Caki2 (cell line): ENCODE measurements around the gene MND1. TPM values are rescaled to one million over a fixed set of nuclear protein-coding genes. Genes with fewer than 3 reads are reported as not detected.
"Not testable (repeated sequence)": the region's sequence is repeated elsewhere in the genome, so short reads cannot be mapped to it uniquely, and the experiment has no call there.

Source experiments
- DNase-seq: peaks from one replicate; pipeline ENCODE4 v3.0.0-alpha.2; 2015; ENCODE audit warnings: low read depth
- in situ Hi-C: cut with HindIII; loops from 2 replicates; pipeline ENCODE4 v1.10.0; 2016; ENCODE audit warnings: low sequenced_read_pairs, low pct_unique_long_range_greater_than_20kb, mixed read lengths
- total RNA-seq: library from RNA; depleted of rRNA; stranded (reverse); fragments of >200 nt; shearing (Covaris generic); gene quantifications from 2 replicates; pipeline ENCODE4 v1.2.3, GENCODE V29; 2014; ENCODE audit warnings: low replicate concordance; rRNA removed

Gene MND1
- total RNA-seq, 1 experiment from 2014 or later, result 11.2 TPM

DNA sequence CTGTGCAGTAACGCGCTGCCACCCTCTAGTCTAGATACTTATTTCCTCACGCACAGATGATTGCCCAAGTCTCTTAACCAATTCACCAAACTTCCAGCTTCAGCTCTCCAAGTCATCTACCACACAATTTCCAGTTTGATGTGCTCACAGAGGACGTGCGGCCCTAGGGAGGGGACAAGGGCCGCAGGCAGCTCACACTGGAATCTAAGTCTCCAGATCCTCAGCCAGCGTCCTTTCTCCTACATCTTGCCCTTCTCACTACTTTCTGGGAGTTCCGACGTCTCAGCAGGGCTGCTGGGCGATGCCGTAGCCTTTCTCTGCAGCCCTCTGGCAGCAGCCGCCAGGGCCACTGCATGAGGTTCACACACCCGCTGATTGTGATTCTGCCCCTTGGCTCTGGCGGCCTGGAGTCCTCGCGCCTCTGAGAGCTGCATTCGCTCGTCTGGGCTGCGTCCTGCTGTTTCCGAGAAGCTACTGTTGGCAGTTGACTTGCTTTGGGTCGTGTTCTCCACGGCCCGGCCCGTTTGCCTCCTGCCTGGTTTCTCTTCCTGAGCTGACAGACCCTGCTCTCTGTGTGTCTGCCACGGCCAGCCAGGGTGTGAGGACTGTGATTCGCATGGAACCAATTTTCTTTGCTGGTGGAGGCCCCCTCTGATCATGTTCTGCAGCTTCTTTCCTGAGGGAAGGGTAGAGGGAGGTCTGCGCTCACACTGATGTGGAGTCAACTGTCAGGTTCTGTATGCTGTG lies 107.6 kb downstream of the MND1 start:
- in situ Hi-C loops, result no loop called here

DNA sequence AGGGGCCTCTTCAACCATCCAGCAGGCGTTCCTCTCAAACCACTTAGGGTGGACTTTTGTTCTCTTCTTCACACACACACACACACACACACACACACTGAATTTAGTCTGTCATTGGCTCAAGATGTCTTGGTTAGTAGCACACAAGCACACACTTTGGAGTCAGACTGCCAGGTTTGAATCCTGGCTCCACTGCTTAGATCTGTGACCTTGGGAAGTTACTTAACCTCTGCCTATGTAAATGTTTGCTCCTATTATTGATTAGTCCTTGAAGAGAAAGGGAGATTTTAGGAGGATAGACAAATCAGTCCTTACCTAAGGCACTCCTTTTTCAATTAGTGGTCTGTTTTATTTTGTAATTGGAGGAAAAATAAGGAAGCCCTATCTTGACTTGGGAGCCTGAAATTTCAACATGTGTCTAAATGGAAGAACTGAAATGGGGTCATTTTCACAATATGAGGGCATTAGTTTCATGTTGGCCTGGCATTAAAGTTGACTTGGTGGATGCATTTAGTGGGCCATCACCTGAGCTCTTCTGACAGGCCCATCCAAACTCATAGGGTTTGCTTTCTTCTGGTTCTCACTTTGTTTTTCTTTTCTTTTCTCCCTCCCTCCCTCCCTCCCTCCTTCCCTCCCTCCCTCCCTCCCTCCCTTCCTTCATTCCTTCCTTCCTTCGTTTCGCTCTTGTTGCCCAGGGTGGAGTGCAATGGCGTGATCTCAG lies 108.3 kb downstream of the MND1 start:
- in situ Hi-C loops, result no loop called here
- DNase-seq, result no peak

More for the DNA sequence above, 107.6 kb downstream of the MND1 start:
- DNase-seq, result no peak

DNA sequence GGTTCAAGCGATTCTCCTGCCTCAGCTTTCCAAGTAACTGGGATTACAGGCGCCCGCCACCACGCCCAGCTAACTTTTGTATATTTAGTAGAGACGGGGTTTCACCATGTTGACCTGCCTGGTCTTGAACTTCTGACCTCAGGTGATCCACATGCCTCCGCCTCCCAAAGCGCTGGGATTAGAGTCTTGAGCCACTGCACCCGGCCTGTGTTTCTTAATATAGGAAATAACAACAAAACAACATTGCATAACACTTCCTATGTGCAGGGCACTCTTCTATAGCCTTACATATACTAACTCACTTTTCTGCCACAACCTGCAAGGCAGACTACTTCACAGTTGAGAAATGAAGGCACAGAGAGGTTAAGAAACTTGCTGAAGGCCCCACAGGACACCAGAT lies 108.9 kb downstream of the MND1 start:
- in situ Hi-C loops, result no loop called here
- no peak for DNase-seq

DNA sequence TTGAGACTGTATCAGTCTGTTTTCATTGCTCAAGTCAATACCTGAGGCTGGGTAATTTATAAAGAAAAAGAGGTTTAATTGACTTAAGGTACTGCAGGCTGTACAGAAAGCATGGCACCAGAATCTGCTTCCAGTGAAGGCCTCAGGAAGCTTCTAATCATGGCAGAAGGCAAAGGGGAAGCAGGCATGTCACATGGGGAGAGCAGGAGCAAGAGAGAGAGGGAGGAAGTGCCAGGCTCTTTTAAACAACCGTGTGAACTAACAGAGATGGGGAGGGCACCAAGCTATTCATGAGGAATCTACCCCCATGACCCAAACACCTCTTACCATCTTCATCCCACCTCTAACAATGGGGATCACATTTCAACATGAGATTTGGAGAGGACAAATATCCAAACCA lies 114.5 kb downstream of the MND1 start:
- in situ Hi-C loops, result no loop called here
- DNase-seq, result no peak

DNA sequence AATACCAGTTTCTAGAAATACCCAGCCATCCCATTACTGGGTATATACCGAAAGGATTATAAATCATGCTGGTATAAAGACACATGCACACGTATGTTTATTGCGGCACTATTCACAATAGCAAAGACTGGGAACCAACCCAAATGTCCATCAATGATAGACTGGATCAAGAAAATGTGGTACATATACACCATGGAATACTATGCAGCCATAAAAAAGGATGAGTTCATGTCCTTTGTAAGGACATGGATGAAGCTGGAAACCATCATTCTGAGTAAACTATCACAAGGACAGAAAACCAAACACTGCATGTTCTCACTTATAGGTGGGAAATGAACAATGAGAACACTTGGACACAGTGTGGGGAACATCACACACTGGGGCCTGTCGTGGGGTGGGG lies 117.1 kb downstream of the MND1 start:
- in situ Hi-C loops, DNase-seq: not testable (repeated sequence)

DNA sequence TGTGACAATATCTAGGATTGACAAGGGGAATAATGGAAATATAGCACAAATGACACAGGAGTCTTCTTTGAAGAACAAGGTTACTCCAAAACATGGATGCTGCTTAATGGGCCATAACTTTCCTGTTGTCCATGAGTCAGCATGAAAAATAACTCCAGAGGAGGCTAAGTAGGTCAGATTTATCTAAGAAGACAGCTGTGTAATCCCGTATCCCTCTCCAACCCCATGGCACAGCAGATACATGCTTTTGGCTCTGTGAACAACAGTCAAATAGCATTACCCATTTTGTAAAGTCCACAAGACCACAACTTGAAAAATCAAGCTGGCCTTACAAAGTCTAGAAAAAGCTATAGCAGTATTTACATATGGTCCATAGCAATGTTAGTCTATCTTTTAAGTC lies 119.6 kb downstream of the MND1 start:
- in situ Hi-C loops, result no loop called here
- peak; percentile 62 for DNase-seq

Other genes with a start within 250 kb of the MND1 start
- gene TRIM2, start 140.2 kb upstream of the MND1 start, total RNA-seq, result 23.8 and 43.7 TPM in 2 replicates
- 2.4 and 6.0 TPM in 2 replicates for gene TMEM131L, start 121.7 kb downstream of the MND1 start, total RNA-seq